K562 (cell line): ENCODE data around the gene MEA1. TPM values are rescaled to one million over a fixed set of nuclear protein-coding genes. Genes with fewer than 3 reads are reported as not detected.

Source experiments
- ATAC-seq: fragments of 200-7000 bp; cut with Tn5 transposase; 3 replicates; pipeline ENCODE4 v1.9.1; 2020; ENCODE audit warnings: moderate library complexity
- BruUV-seq: library from RNA; stranded (reverse); fragments of 400-500 nt; replicated peaks from 2 replicates; lab custom pipeline; 2021; lab: Mats Ljungman, UMichigan
- CTCF ChIA-PET: fragments of 300-600 bp; formaldehyde crosslinking; extraction: SDS; loops from one replicate; lab custom pipeline; 2021; ENCODE audit warnings: low intra/inter-chr PET ratio; lab: Yijun Ruan, JAX
- POLR2A ChIA-PET: fragments of 300-600, 350-650 bp; sonication (Branson Sonifier 250); formaldehyde crosslinking; extraction: SDS; loops from one replicate; lab custom pipeline; 2021; ENCODE audit warnings: antibody characterized with exemption, inconsistent platforms; lab: Yijun Ruan, JAX
- DNase-seq, 4 experiments: peaks; one replicate each; pipeline versions ENCODE4 v3.0.0 to v3.0.0-alpha.2; 2011 to 2018; ENCODE audit warnings: low spot score in 3 of 4, mixed read lengths in 3 of 4; ENCODE audit errors: extremely low read depth in 1 of 4
- FAIRE-seq: peaks from 2 replicates; lab custom pipeline; 2011; peaks lifted over from hg19 to GRCh38; lab: Jason Lieb, UNC
- H2AFZ ChIP-seq: 2 replicates; pipeline ENCODE4 v1.6.0; 2011; ENCODE audit warnings: low read depth, low read length, control low read depth, inconsistent platforms
- H3K27ac ChIP-seq: fragments of 200-600 bp; 3 replicates; pipeline ENCODE4 v1.8.0; 2011; ENCODE audit warnings: low read depth, mild to moderate bottlenecking, control low read depth, inconsistent platforms, low read length, moderate library complexity, mixed read lengths; ENCODE audit errors: extremely low read depth
- H3K27me3 ChIP-seq, 2 experiments: fragments of 300-600 bp in 1 of 2; 2 replicates in 1 of 2; 3 replicates in 1 of 2; pipeline versions ENCODE4 v1.6.0 to v1.8.0; 2011; ENCODE audit warnings: inconsistent platforms in 2 of 2, low read length in 2 of 2, mild to moderate bottlenecking in 1 of 2, mixed read lengths in 1 of 2, moderate library complexity in 1 of 2; ENCODE audit not compliant: control insufficient read depth in 2 of 2, insufficient read depth in 2 of 2
- H3K36me3 ChIP-seq: fragments of 300-600 bp; 3 replicates; pipeline ENCODE4 v1.8.0; 2011; ENCODE audit warnings: mild to moderate bottlenecking, low read length, inconsistent platforms; ENCODE audit not compliant: control insufficient read depth, insufficient read depth
- H3K4me1 ChIP-seq, 2 experiments: fragments of 200-600 bp in 1 of 2; replicated peaks in 1 of 2; 2 replicates in 1 of 2; 3 replicates in 1 of 2; pipeline versions ENCODE4 v1.5.1 to v1.8.0; 2011; ENCODE audit warnings: inconsistent platforms in 2 of 2, low read length in 2 of 2, mild to moderate bottlenecking in 1 of 2, mixed read lengths in 1 of 2, moderate library complexity in 1 of 2; ENCODE audit not compliant: control insufficient read depth in 2 of 2, insufficient read depth in 2 of 2
- H3K4me2 ChIP-seq: 2 replicates; pipeline ENCODE4 v1.6.1; 2011; ENCODE audit warnings: low read length, control low read depth, inconsistent platforms, mixed read lengths; ENCODE audit not compliant: insufficient read depth
- H3K4me3 ChIP-seq: fragments of 200-600 bp; sonication (generic), shearing (Covaris generic); 2 replicates; pipeline ENCODE4 v1.5.1; 2016; ENCODE audit warnings: control low read depth, inconsistent platforms
- H3K79me2 ChIP-seq: fragments of 200-600 bp; 3 replicates; pipeline ENCODE4 v1.8.0; 2011; ENCODE audit warnings: low read length, inconsistent platforms; ENCODE audit not compliant: control insufficient read depth, insufficient read depth
- H3K9ac ChIP-seq, 2 experiments: 2 replicates each; pipeline versions ENCODE4 v1.6.0 to v1.6.1; 2011; ENCODE audit warnings: low read depth in 2 of 2, low read length in 2 of 2, control low read depth in 1 of 2, inconsistent platforms in 1 of 2, mild to moderate bottlenecking in 1 of 2, mixed read lengths in 1 of 2; ENCODE audit not compliant: insufficient read depth in 1 of 2
- H3K9me1 ChIP-seq: one replicate; pipeline ENCODE4 v1.6.0; 2011; ENCODE audit warnings: inconsistent platforms, mild to moderate bottlenecking, low read length, moderate library complexity; ENCODE audit not compliant: control insufficient read depth, insufficient read depth
- H3K9me3 ChIP-seq: replicated peaks from 2 replicates; pipeline ENCODE4 v1.5.1; 2011; ENCODE audit warnings: low read depth, low read length, inconsistent platforms; ENCODE audit not compliant: control insufficient read depth, insufficient read depth
- H4K20me1 ChIP-seq: replicated peaks from 2 replicates; pipeline ENCODE4 v1.6.1; 2011; ENCODE audit warnings: low read length, inconsistent platforms, mixed read lengths; ENCODE audit not compliant: control insufficient read depth, insufficient read depth
- ESRRB ChIP-seq: fragments of 250-450 bp; sonication (Bioruptor Pico); IDR thresholded peaks from 2 replicates; pipeline ENCODE4 v1.5.0; 2020; ENCODE audit warnings: mild to moderate bottlenecking, moderate library complexity, borderline replicate concordance
- MAZ ChIP-seq, 2 experiments: fragments of 450-650 bp in 1 of 2; sonication (generic) in 1 of 2; formaldehyde crosslinking; IDR thresholded peaks in 1 of 2; conservative IDR thresholded peaks in 1 of 2; 2 replicates each; pipeline versions ENCODE4 v1.4.0 to v1.5.0; 2020; ENCODE audit warnings: mild to moderate bottlenecking in 1 of 2, missing genetic modification reagents in 1 of 2
- POU5F1 ChIP-seq: fragments of 150-350 bp; IDR thresholded peaks from 2 replicates; pipeline ENCODE4 v1.6.1; 2014; ENCODE audit warnings: borderline replicate concordance, low read length, low read depth, mild to moderate bottlenecking; ENCODE audit not compliant: partially characterized antibody
- TCF3 ChIP-seq: sonication (generic); formaldehyde crosslinking; IDR thresholded peaks from 2 replicates; pipeline ENCODE4 v1.4.0; 2020; ENCODE audit warnings: mild to moderate bottlenecking, missing genetic modification reagents
- ZNF282 ChIP-seq: sonication (generic); formaldehyde crosslinking; IDR thresholded peaks from 2 replicates; pipeline ENCODE4 v1.8.1; 2023; ENCODE audit warnings: missing genetic modification reagents
- WGBS: fragments of 100-300 bp; shearing (Covaris generic); methylation state at CpG from one replicate; pipeline ENCODE4 v1.1.6; 2016; ENCODE audit warnings: low coverage, mixed read lengths; ENCODE audit not compliant: insufficient coverage; ENCODE audit errors: missing lambda C conversion rate; 5-methylcytosine and 5-hydroxymethylcytosine counted together
- in situ Hi-C: fragments of 300-500 bp; cut with MboI; formaldehyde crosslinking; loops from 4 replicates; pipeline ENCODE4 v1.15.0; 2018; ENCODE audit warnings: inconsistent platforms, mixed read lengths
- intact Hi-C: fragments of 100-400 bp; cut with micrococcal nuclease; formaldehyde crosslinking; loops from 2 replicates; pipeline ENCODE4 v1.14.2; 2022
- polyA plus RNA-seq, 8 experiments: library from polyadenylated mRNA; depleted of rRNA in 4 of 8; stranded (reverse) in 5 of 8; unstranded in 3 of 8; fragments of >200 nt; fragmentation: Nextera tagmentation in 2 of 8; fragmentation: Illumina TruSeq in 1 of 8; extraction: Ambion mirVana in 2 of 8; extraction: Trizol in 1 of 8; gene quantifications; 2 replicates each; pipeline versions ENCODE4 v1.2.1 to v1.2.3, GENCODE V29; 2011 to 2014; ENCODE audit warnings: inconsistent platforms in 1 of 8, missing spikeins in 1 of 8
- total RNA-seq, 7 experiments: library from RNA; depleted of rRNA in 6 of 7; stranded (reverse); fragments of >200 nt in 6 of 7; fragmentation: Illumina TruSeq in 2 of 7; extraction: Trizol in 2 of 7; gene quantifications; 2 replicates each; pipeline versions ENCODE4 v1.2.1 to v1.2.3, GENCODE V29; 2011 to 2021; ENCODE audit warnings: low replicate concordance in 1 of 7
- TF ChIP-seq, protein P1 (sequence below): fragments of 200-800 bp; sonication (Bioruptor generic); IDR thresholded peaks from 2 replicates; pipeline ENCODE4 v1.6.1; 2017; ENCODE audit warnings: missing genetic modification characterization, missing compliant biosample characterization

Gene MEA1
- total and polyA plus RNA-seq, 9 of the 15 experiments (the other 6 are each of a cell fraction or from before 2014, with no cell fraction given) = 86.8 to 210 (median 152) TPM

- H3K27me3 ChIP-seq = no peaks in the 10 kb centered on the region
- intact Hi-C loops = loop anchor here (5.0 kb wide), 1 partner anchor 60 kb away; no protein-coding TSS in a partner anchor
- no peaks in the 10 kb centered on the region for H3K79me2 ChIP-seq
- no peak overlapping the region for H3K9ac ChIP-seq
- H3K4me2 ChIP-seq = no peak overlapping the region
- no peak overlapping the region for H3K27ac ChIP-seq
- POLR2A ChIA-PET = interaction anchor here (0.6 to 3.5 kb wide), 4 partner anchors 8 to 21 kb away, joined by 3 to 22 read pairs (median 3); no protein-coding TSS in a partner anchor
- in situ Hi-C loops = no loop called here
- peaks cover 0 to 14% of the 10 kb centered on the region in 2 experiments; a peak in 2 of 5 replicates for H3K4me1 ChIP-seq
- CTCF ChIA-PET = interaction anchor here (2.6 kb wide), 1 partner anchor 180 kb away, joined by 14 read pairs; no protein-coding TSS in a partner anchor
- DNase-seq (no peak), FAIRE-seq (peak; percentile 37), ATAC-seq (no peak)
- H3K9me3 ChIP-seq = no peaks in the 10 kb centered on the region
- BruUV-seq = no TSS peak
- TF ChIP-seq POU5F1 (no peak), ZNF282 (CRISPR knock-in tag) (no peak), ESRRB (no peak), TCF3 (CRISPR knock-in tag) (no peak), MAZ (CRISPR knock-in tag; conservative IDR thresholded peaks at IDR 0.05 in 1 of 2, IDR thresholded peaks at IDR 0.05 in 1 of 2) (no peak)
- TF ChIP-seq, protein P1, sequence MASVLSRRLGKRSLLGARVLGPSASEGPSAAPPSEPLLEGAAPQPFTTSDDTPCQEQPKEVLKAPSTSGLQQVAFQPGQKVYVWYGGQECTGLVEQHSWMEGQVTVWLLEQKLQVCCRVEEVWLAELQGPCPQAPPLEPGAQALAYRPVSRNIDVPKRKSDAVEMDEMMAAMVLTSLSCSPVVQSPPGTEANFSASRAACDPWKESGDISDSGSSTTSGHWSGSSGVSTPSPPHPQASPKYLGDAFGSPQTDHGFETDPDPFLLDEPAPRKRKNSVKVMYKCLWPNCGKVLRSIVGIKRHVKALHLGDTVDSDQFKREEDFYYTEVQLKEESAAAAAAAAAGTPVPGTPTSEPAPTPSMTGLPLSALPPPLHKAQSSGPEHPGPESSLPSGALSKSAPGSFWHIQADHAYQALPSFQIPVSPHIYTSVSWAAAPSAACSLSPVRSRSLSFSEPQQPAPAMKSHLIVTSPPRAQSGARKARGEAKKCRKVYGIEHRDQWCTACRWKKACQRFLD = no peak
- H3K4me3 ChIP-seq = no peak overlapping the region
- no peaks in the 10 kb centered on the region for H3K9me1 ChIP-seq
- no peak overlapping the region for H2AFZ ChIP-seq
- no peaks in the 10 kb centered on the region for H4K20me1 ChIP-seq
- peaks cover 31% of the 10 kb centered on the region; the same call in 1 of the 3 replicates for H3K36me3 ChIP-seq
- 70% methylated on average over 13 of the region's 13 CpGs for WGBS
Observed at GRCh38 chr6:42962502-42963178, 51.1 kb downstream of the MEA1 start.
